Adrenal gland (tissue), 12 donors: ENCODE data around the gene RMND5A. TPM values are rescaled to one million over a fixed set of nuclear protein-coding genes. Genes with fewer than 3 reads are reported as not detected.

Experiments used
- DNase-seq, 7 donors: peaks; one replicate each; pipeline ENCODE4 v3.0.0-alpha.2; 2019 to 2020
- H3K27ac ChIP-seq, 5 donors: fragments of 200-600 bp; sonication (generic) in 4 of 5; 1 replicate in 3 of 5; 2 replicates in 2 of 5; pipeline versions ENCODE4 v1.5.1 to v1.8.0; 2016 to 2020; ENCODE audit warnings: mild to moderate bottlenecking in 1 of 5
- H3K27me3 ChIP-seq: fragments of 200-600 bp; 2 replicates; pipeline ENCODE4 v1.8.0; 2021
- H3K36me3 ChIP-seq, 2 donors: fragments of 200-600 bp; replicated peaks in 1 of 2; 1 replicate in 1 of 2; 2 replicates in 1 of 2; pipeline versions ENCODE4 v1.5.1 to v1.8.0; 2018 to 2022
- H3K4me1 ChIP-seq, 2 donors: fragments of 200-600 bp; replicated peaks in 1 of 2; 1 replicate in 1 of 2; 2 replicates in 1 of 2; pipeline versions ENCODE4 v1.5.1 to v1.8.0; 2018 to 2021
- H3K4me3 ChIP-seq, 4 donors: fragments of 200-600 bp; sonication (generic) in 3 of 4; one replicate each; pipeline ENCODE4 v1.5.1; 2016 to 2018
- H3K9me3 ChIP-seq, 3 donors: fragments of 200-600 bp; sonication (generic) in 1 of 3; replicated peaks in 1 of 3; 1 replicate in 2 of 3; 2 replicates in 1 of 3; pipeline versions ENCODE4 v1.5.1 to v1.8.0; 2016 to 2021
- POLR2A ChIP-seq, 2 donors: fragments of 450-650 bp; IDR thresholded peaks; one replicate each; pipeline ENCODE4 v1.6.1; 2017; ENCODE audit warnings: antibody characterized with exemption in 2 of 2, mild to moderate bottlenecking in 2 of 2, moderate library complexity in 1 of 2
- WGBS, 4 donors: extraction: QIAGEN DNeasy Blood & Tissue Kit in 2 of 4; methylation state at CpG; one replicate each; pipeline versions ENCODE4 v1.1.5 to v1.1.7; 2013 to 2017; 5-methylcytosine and 5-hydroxymethylcytosine counted together
- intact Hi-C, 2 donors: fragments of 100-400 bp; cut with DNase I; formaldehyde crosslinking; loops; one replicate each; pipeline versions ENCODE4 v1.14.1 to v1.15.0; 2022 to 2023
- polyA plus RNA-seq, 3 donors: library from polyadenylated mRNA; stranded (reverse); fragments of 200-250 nt in 2 of 3; fragments of 350-450 nt in 1 of 3; fragmentation: Illumina TruSeq in 1 of 3; extraction: RNeasy Lipid Tissue Mini Kit (QIAGEN cat#74804) in 1 of 3; gene quantifications; one replicate each; pipeline ENCODE4 v1.2.3, GENCODE V29; 2013 to 2014
- total RNA-seq, 9 donors: library from RNA; depleted of rRNA in 4 of 9; stranded (reverse); fragments of >200 nt in 4 of 9; fragments of 120-200 nt in 1 of 9; fragmentation: NEBNext Ultra II Directional in 1 of 9; extraction: Animal tissue kit (Norgen Biotek cat#: 25700) in 1 of 9; gene quantifications; one replicate each; pipeline versions ENCODE4 v1.1.0 to v1.2.4, GENCODE V29; 2013 to 2023
- TF ChIP-seq, protein P1 (sequence below), 6 experiments: fragments of 450-650 bp in 4 of 6; fragments of 200-600 bp in 2 of 6; sonication (generic) in 1 of 6; IDR thresholded peaks; 1 replicate in 5 of 6; 2 replicates in 1 of 6; pipeline versions ENCODE4 v1.5.1 to v1.8.0; 2016 to 2021; ENCODE audit warnings: antibody characterized with exemption in 6 of 6, mild to moderate bottlenecking in 2 of 6, moderate library complexity in 1 of 6
- donor health status: healthy with polysubstance abuse.
- donor health status: Bipolar disorder and iron deficiency.
- donor health status: DM: yes; HTN: yes; CAD: no.
- donor health status: DM: no; HTN: no; CAD: no.
- donor health status: DM: no; HTN: no; CAD: no.
- donor health status: DM: yes; HTN: yes; CAD: no.

The RMND5A gene
- total and polyA plus RNA-seq, 12 donors: 8.2 to 45.9 (median 34.1) TPM

DNA sequence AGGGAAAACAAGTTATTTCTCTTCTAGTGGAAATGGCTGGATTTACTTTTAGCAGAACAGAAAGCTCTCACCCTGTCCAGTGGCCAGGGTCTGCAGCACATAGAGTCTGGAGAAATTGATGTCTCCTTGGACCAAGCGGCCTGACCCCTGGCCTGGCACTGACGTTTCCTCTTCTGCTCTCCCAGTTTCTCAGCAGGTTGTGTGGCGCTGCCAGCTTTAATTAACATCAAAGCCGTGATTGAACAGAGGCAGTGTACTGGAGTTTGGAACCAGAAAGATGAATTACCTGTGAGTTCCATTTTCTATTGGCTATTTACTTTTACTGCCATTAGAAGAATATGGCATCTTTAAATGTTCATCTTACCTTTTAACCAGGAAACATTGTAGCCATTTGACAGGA is 49.7 kb downstream of the RMND5A start:
- no peaks in the 10 kb centered on the region for H3K9me3 ChIP-seq

DNA sequence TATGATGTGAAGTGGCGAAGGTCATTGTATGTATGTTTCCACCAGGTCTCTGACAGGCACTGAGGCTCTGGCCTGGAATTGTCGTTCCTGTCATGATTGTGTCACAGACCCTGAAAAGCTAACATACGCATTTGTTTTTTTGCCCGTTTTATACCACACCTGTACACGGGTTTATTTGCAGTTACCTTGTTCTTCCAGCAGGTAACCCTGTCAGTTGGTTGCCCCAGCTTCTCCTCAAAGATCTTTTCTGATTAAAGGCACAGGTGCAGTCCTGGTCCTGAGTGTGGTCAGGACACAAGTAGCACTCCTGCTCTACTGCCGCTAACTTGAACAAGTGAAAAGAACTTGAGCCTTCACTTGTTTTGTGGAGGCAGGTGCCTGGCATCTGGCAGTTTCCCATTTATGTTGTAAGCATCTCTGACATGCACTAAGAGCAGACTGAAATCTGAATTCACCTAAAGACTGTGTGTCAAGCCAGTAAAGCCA is 50.8 kb downstream of the RMND5A start:
- no peak for DNase-seq
- Histone ChIP-seq H3K4me1 (no peaks in the 10 kb centered on the region), H3K36me3 (peaks cover 0 to 27% of the 10 kb centered on the region in 2 donors), H3K27me3 (no peaks in the 10 kb centered on the region), H3K27ac (no peak overlapping the region), H3K4me3 (no peak overlapping the region), H3K9me3 (no peaks in the 10 kb centered on the region)
- intact Hi-C loops: no loop called here
- 88 to 93% (median 91%) methylated on average over 6 of the region's 6 CpGs for WGBS, 4 donors
- no peak for TF ChIP-seq POLR2A (IDR thresholded peaks at IDR 0.05)
- TF ChIP-seq, protein P1, sequence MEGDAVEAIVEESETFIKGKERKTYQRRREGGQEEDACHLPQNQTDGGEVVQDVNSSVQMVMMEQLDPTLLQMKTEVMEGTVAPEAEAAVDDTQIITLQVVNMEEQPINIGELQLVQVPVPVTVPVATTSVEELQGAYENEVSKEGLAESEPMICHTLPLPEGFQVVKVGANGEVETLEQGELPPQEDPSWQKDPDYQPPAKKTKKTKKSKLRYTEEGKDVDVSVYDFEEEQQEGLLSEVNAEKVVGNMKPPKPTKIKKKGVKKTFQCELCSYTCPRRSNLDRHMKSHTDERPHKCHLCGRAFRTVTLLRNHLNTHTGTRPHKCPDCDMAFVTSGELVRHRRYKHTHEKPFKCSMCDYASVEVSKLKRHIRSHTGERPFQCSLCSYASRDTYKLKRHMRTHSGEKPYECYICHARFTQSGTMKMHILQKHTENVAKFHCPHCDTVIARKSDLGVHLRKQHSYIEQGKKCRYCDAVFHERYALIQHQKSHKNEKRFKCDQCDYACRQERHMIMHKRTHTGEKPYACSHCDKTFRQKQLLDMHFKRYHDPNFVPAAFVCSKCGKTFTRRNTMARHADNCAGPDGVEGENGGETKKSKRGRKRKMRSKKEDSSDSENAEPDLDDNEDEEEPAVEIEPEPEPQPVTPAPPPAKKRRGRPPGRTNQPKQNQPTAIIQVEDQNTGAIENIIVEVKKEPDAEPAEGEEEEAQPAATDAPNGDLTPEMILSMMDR (IDR thresholded peaks at IDR 0.05): no peak

More for the DNA sequence above, 49.7 kb downstream of the RMND5A start:
- H3K27me3 ChIP-seq: no peaks in the 10 kb centered on the region
- H3K27ac ChIP-seq: no peak overlapping the region
- no peak overlapping the region for H3K4me3 ChIP-seq
- TF ChIP-seq, protein P1 (IDR thresholded peaks at IDR 0.05): no peak
- TF ChIP-seq POLR2A (IDR thresholded peaks at IDR 0.05): no peak
- 81 to 90% (median 85%) methylated on average over 4 of the region's 4 CpGs for WGBS, 4 donors
- no peaks in the 10 kb centered on the region for H3K4me1 ChIP-seq
- intact Hi-C loops: no loop called here
- H3K36me3 ChIP-seq: peaks cover 0 to 29% of the 10 kb centered on the region in 2 donors
- DNase-seq: no peak

DNA sequence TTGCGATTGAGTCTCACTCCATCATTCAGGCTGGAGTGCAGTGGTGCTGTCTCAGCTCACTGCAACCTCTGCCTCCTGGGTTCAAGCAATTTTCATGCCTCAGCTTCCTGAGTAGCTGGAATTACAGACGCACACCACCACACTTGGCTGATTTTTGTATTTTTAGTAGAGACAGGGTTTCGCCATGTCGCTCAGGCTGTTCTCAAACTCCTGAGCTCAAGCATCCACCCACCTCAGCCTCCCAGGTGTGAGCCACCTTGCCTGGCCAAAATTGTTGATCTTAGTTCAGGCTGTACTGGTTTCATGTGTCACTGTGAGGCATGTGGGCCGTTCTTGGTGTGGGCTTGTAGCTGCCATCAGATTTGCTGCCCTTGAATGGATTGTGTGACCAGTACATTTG is 52.5 kb downstream of the RMND5A start:
- no peaks in the 10 kb centered on the region for H3K4me1 ChIP-seq
- H3K27ac ChIP-seq: no peak overlapping the region
- H3K27me3 ChIP-seq: no peaks in the 10 kb centered on the region
- DNase-seq: no peak
- intact Hi-C loops: no loop called here
- H3K4me3 ChIP-seq: no peak overlapping the region
- 73 to 93% (median 79%) methylated on average over 5 of the region's 5 CpGs for WGBS, 4 donors
- no peaks in the 10 kb centered on the region for H3K9me3 ChIP-seq
- TF ChIP-seq, protein P1 (IDR thresholded peaks at IDR 0.05): no peak
- TF ChIP-seq POLR2A (IDR thresholded peaks at IDR 0.05): no peak
- H3K36me3 ChIP-seq: peaks cover 0 to 24% of the 10 kb centered on the region in 2 donors

DNA sequence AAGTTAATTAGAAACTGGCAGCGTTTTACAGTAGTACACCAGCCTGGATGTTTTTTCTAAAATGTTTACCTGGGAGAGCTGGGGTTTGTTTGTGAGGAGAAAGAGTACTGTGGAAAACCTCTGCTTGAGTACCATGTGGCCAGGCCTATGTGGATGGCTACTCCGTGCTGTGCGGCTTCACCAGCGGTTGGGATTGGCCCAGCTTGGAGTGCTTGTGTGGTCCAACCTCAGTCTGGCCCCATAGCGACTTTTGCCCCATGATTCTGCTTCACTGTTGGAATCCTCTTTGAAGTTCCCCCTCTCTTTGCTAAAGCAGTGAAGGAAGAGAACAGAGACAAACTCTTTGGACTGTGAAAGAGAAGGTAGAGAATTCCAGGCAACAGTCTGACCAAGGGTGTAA is 54.8 kb downstream of the RMND5A start:
- Histone ChIP-seq H3K36me3 (peaks cover 0 to 21% of the 10 kb centered on the region in 2 donors), H3K4me3 (no peak overlapping the region), H3K27me3 (no peaks in the 10 kb centered on the region), H3K27ac (no peak overlapping the region), H3K4me1 (no peaks in the 10 kb centered on the region), H3K9me3 (no peaks in the 10 kb centered on the region)
- no peak for DNase-seq
- 76 to 78% (median 77%) methylated on average over 5 of the region's 5 CpGs for WGBS, 4 donors
- intact Hi-C loops: no loop called here
- TF ChIP-seq, protein P1 (IDR thresholded peaks at IDR 0.05): no peak
- TF ChIP-seq POLR2A (IDR thresholded peaks at IDR 0.05): no peak
